IMR-90 (cell line): ENCODE measurements around the gene OXSR1. TPM values are rescaled to one million over a fixed set of nuclear protein-coding genes. Genes with fewer than 3 reads are reported as not detected.

ENCODE experiments used
- ATAC-seq: fragments of 200-7000 bp; cut with Tn5 transposase; 2 replicates; pipeline ENCODE4 v1.9.1; 2020; ENCODE audit warnings: low read depth, mild to moderate bottlenecking, moderate library complexity
- BruUV-seq: library from RNA; stranded (reverse); fragments of 400-500 nt; replicated peaks from 2 replicates; lab custom pipeline; 2021; lab: Mats Ljungman, UMichigan
- CTCF ChIA-PET: fragments of 300-600 bp; formaldehyde crosslinking; extraction: SDS; loops from one replicate; lab custom pipeline; 2021; ENCODE audit warnings: antibody characterized with exemption; lab: Yijun Ruan, JAX
- POLR2A ChIA-PET: fragments of 300-600 bp; sonication (Branson Sonifier 250); formaldehyde crosslinking; loops from one replicate; lab custom pipeline; 2022; ENCODE audit warnings: antibody characterized with exemption; ENCODE audit not compliant: unreplicated experiment; lab: Charles Lee
- DNase-seq: peaks from one replicate; pipeline ENCODE4 v3.0.0; 2013
- H2AFZ ChIP-seq: replicated peaks from 2 replicates; pipeline ENCODE3; 2013; ENCODE audit warnings: low read length, mild to moderate bottlenecking; ENCODE audit not compliant: poor library complexity
- H2AK5ac ChIP-seq: 2 replicates; pipeline ENCODE4 v1.6.1; 2013; ENCODE audit warnings: low read depth, low read length, inconsistent platforms
- H2AK9ac ChIP-seq: replicated peaks from 2 replicates; pipeline ENCODE3; 2013; ENCODE audit warnings: mild to moderate bottlenecking, low read depth, low read length, moderate library complexity; ENCODE audit not compliant: poor library complexity
- H2BK120ac ChIP-seq: 2 replicates; pipeline ENCODE4 v1.6.1; 2013; ENCODE audit warnings: low read depth, low read length, inconsistent platforms
- H2BK15ac ChIP-seq: 3 replicates; pipeline ENCODE4 v1.6.1; 2013; ENCODE audit warnings: low read depth, low read length, inconsistent platforms
- H2BK20ac ChIP-seq: 2 replicates; pipeline ENCODE4 v1.6.1; 2013; ENCODE audit warnings: low read depth, mild to moderate bottlenecking, inconsistent platforms, low read length, moderate library complexity
- H2BK5ac ChIP-seq: 2 replicates; pipeline ENCODE4 v1.6.1; 2013; ENCODE audit warnings: mild to moderate bottlenecking, low read depth, low read length, inconsistent platforms; ENCODE audit not compliant: poor library complexity, severe bottlenecking
- H3K14ac ChIP-seq: replicated peaks from 2 replicates; pipeline ENCODE4 v1.6.1; 2013; ENCODE audit warnings: low read depth, low read length, inconsistent platforms
- H3K18ac ChIP-seq: 2 replicates; pipeline ENCODE4 v1.6.1; 2013; ENCODE audit warnings: low read depth, low read length, control low read depth
- H3K23ac ChIP-seq: 2 replicates; pipeline ENCODE4 v1.6.1; 2013; ENCODE audit warnings: low read depth, low read length, inconsistent platforms
- H3K27ac ChIP-seq: 2 replicates; pipeline ENCODE4 v1.5.1; 2013; ENCODE audit warnings: mild to moderate bottlenecking, control low read depth, low read length; ENCODE audit not compliant: insufficient read depth
- H3K27me3 ChIP-seq: 2 replicates; pipeline ENCODE4 v1.6.1; 2013; ENCODE audit warnings: low read length; ENCODE audit not compliant: control insufficient read depth, insufficient read depth
- H3K36me3 ChIP-seq: 2 replicates; pipeline ENCODE4 v1.6.1; 2013; ENCODE audit warnings: low read length, mixed read lengths; ENCODE audit not compliant: control insufficient read depth, insufficient read depth
- H3K4ac ChIP-seq: 2 replicates; pipeline ENCODE4 v1.6.1; 2013; ENCODE audit warnings: low read depth, low read length, inconsistent platforms
- H3K4me1 ChIP-seq: 2 replicates; pipeline ENCODE4 v1.6.1; 2013; ENCODE audit warnings: low read length, mixed read lengths; ENCODE audit not compliant: control insufficient read depth, insufficient read depth
- H3K4me2 ChIP-seq: 2 replicates; pipeline ENCODE4 v1.6.1; 2013; ENCODE audit warnings: low read depth, mild to moderate bottlenecking, control low read depth, low read length, moderate library complexity
- H3K4me3 ChIP-seq: 2 replicates; pipeline ENCODE4 v1.5.1; 2013; ENCODE audit warnings: low read depth, mild to moderate bottlenecking, control low read depth, low read length, moderate library complexity; ENCODE audit not compliant: insufficient read depth
- H3K56ac ChIP-seq: 2 replicates; pipeline ENCODE4 v1.6.1; 2013; ENCODE audit warnings: low read length, inconsistent platforms; ENCODE audit not compliant: insufficient read depth; ENCODE audit errors: extremely low read depth
- H3K79me1 ChIP-seq, 2 experiments: 2 replicates each; pipeline ENCODE4 v1.6.1; 2013; ENCODE audit warnings: low read length in 2 of 2, inconsistent platforms in 1 of 2, low read depth in 1 of 2
- H3K9ac ChIP-seq: 2 replicates; pipeline ENCODE4 v1.6.1; 2013; ENCODE audit warnings: low read depth, low read length, control low read depth
- H3K9me1 ChIP-seq: 2 replicates; pipeline ENCODE4 v1.6.1; 2013; ENCODE audit warnings: low read length, inconsistent platforms; ENCODE audit not compliant: insufficient read depth
- H3K9me3 ChIP-seq: 2 replicates; pipeline ENCODE4 v1.6.1; 2013; ENCODE audit warnings: low read length; ENCODE audit not compliant: control insufficient read depth, insufficient read depth
- H4K20me1 ChIP-seq: 2 replicates; pipeline ENCODE4 v1.6.1; 2013; ENCODE audit warnings: low read length, inconsistent platforms; ENCODE audit not compliant: insufficient read depth
- H4K5ac ChIP-seq: 2 replicates; pipeline ENCODE4 v1.6.1; 2013; ENCODE audit warnings: mild to moderate bottlenecking, low read depth, low read length, control low read depth
- H4K8ac ChIP-seq, 2 experiments: 2 replicates each; pipeline ENCODE4 v1.6.1; 2013; ENCODE audit warnings: low read depth in 2 of 2, low read length in 2 of 2, control low read depth in 1 of 2, inconsistent platforms in 1 of 2
- H4K91ac ChIP-seq: 2 replicates; pipeline ENCODE4 v1.6.1; 2013; ENCODE audit warnings: low read depth, low read length, inconsistent platforms; ENCODE audit not compliant: insufficient read depth
- BHLHE40 ChIP-seq: fragments of 150-350 bp; IDR thresholded peaks from 2 replicates; pipeline ENCODE4 v1.6.1; 2016; ENCODE audit warnings: mild to moderate bottlenecking, low read depth, low read length
- MAFK ChIP-seq: IDR thresholded peaks from 2 replicates; pipeline ENCODE4 v1.6.1; 2012; ENCODE audit warnings: low read depth, low read length, improper control_type of control experiment
- MAZ ChIP-seq: IDR thresholded peaks from 2 replicates; pipeline ENCODE4 v1.6.1; 2012; ENCODE audit warnings: low read depth, mild to moderate bottlenecking, low read length, improper control_type of control experiment, moderate library complexity, borderline replicate concordance
- MXI1 ChIP-seq: IDR thresholded peaks from 2 replicates; pipeline ENCODE4 v1.6.1; 2012; ENCODE audit warnings: low read depth, mild to moderate bottlenecking, low read length, moderate library complexity, borderline replicate concordance
- NFE2L2 ChIP-seq: fragments of 150-350 bp; IDR thresholded peaks from 2 replicates; pipeline ENCODE4 v1.6.1; 2016; ENCODE audit warnings: low read depth, mild to moderate bottlenecking, low read length
- POLR2A ChIP-seq: IDR thresholded peaks from 2 replicates; pipeline ENCODE4 v1.6.1; 2012; ENCODE audit warnings: mild to moderate bottlenecking, low read depth, low read length
- RCOR1 ChIP-seq: IDR thresholded peaks from 2 replicates; pipeline ENCODE4 v1.6.1; 2012; ENCODE audit warnings: mild to moderate bottlenecking, low read length, improper control_type of control experiment; ENCODE audit not compliant: insufficient replicate concordance
- RFX5 ChIP-seq: IDR thresholded peaks from 2 replicates; pipeline ENCODE4 v1.8.0; 2012; ENCODE audit warnings: low read depth, mild to moderate bottlenecking, low read length, moderate library complexity
- SMC3 ChIP-seq: fragments of 150-350 bp; IDR thresholded peaks from 2 replicates; pipeline ENCODE4 v1.6.1; 2016; ENCODE audit warnings: low read depth, mild to moderate bottlenecking, antibody characterized with exemption, low read length, moderate library complexity
- WGBS, 2 experiments: methylation state at CpG; one replicate each; pipeline versions ENCODE4 v1.1.5 to v1.1.7; 2013; ENCODE audit warnings: missing lambda C conversion rate in 2 of 2; ENCODE audit not compliant: insufficient read length in 1 of 2; ENCODE audit errors: extremely low coverage in 2 of 2; 5-methylcytosine and 5-hydroxymethylcytosine counted together
- dilution Hi-C: fragments of 300-500 bp; cut with HindIII; formaldehyde crosslinking; loops from one replicate; pipeline ENCODE4 v1.14.3; 2018; ENCODE audit warnings: low sequenced_read_pairs; ENCODE audit not compliant: unreplicated experiment
- in situ Hi-C: fragments of 300-500 bp; cut with MboI; formaldehyde crosslinking; loops from 3 replicates; pipeline ENCODE4 v1.14.3; 2019; ENCODE audit warnings: low sequenced_read_pairs, inconsistent platforms, mixed read lengths
- intact Hi-C: fragments of 100-400 bp; cut with micrococcal nuclease; formaldehyde crosslinking; loops from 2 replicates; pipeline ENCODE4 v1.10.0; 2022
- polyA plus RNA-seq, 3 experiments: library from polyadenylated mRNA; depleted of rRNA; stranded (reverse); fragments of >200 nt; gene quantifications; 2 replicates each; pipeline ENCODE4 v1.2.3, GENCODE V29; 2012; ENCODE audit warnings: low replicate concordance in 1 of 3
- total RNA-seq: library from RNA; depleted of rRNA; stranded (reverse); fragments of >200 nt; gene quantifications from 2 replicates; pipeline ENCODE4 v1.2.3, GENCODE V29; 2012

Gene OXSR1
- total and polyA plus RNA-seq, 2 of the 4 experiments (the other 2 are of a cell fraction), result 32.9 to 37.6 TPM

DNA sequence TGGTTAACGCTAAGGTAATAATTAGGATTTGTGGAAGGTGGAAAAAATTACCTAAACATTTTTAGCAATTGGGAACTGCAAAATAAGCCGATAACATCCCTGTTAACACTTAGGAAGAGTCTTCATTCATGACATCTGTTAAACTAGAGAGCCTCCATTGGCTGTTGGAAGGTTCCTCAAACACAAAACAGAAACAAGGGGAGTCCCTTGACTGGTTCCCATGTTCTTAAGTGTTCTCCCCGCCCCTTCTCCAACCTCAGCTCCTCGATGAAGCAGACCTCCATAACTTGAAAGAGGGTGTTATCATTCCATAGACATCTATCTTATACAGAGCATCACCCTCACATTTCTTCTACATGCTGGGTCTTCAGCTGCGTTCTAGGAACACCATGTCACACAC is 102.8 kb downstream of the OXSR1 start:
- Histone ChIP-seq H2BK120ac (no peak overlapping the region), H3K4me3 (no peak overlapping the region), H3K27me3 (no peaks in the 10 kb centered on the region), H4K8ac (no peak overlapping the region), H2BK15ac (no peak overlapping the region), H3K9me1 (peaks cover 16% of the 10 kb centered on the region), H3K4me2 (no peak overlapping the region), H3K4me1 (no peaks in the 10 kb centered on the region; the same call in 1 of the 2 replicates), H3K27ac (no peak overlapping the region), H3K23ac (no peak overlapping the region), H3K9me3 (no peaks in the 10 kb centered on the region), H2AFZ (no peak overlapping the region), H2AK5ac (no peak overlapping the region), H4K5ac (no peak overlapping the region), H2AK9ac (no peak overlapping the region), H4K91ac (no peak overlapping the region), H2BK20ac (no peak overlapping the region), H3K18ac (no peak overlapping the region), H3K56ac (no peak overlapping the region), H4K20me1 (no peaks in the 10 kb centered on the region), H3K79me1 (0 out of 4 replicates have a peak, but pooled peaks cover 0 to 5% of the 10 kb centered on the region in 2 experiments), H3K36me3 (peaks cover 1% of the 10 kb centered on the region; the same call in 1 of the 2 replicates), H3K4ac (no peak overlapping the region), H3K14ac (no peak overlapping the region), H3K9ac (no peak overlapping the region), H2BK5ac (no peak overlapping the region)
- in situ Hi-C loops, result no loop called here
- intact Hi-C loops, result no loop called here
- dilution Hi-C loops, result no loop called here
- ATAC-seq, result no peak
- no CpG with 5 or more reads among the region's 5 CpGs for WGBS, 2 experiments
- ChIA-PET POLR2A (interaction anchor here (0.6 kb wide), 1 partner anchor 60 kb away, joined by 3 read pairs; no protein-coding TSS in a partner anchor), CTCF (no interaction called here)
- DNase-seq, result no peak
- BruUV-seq, result no TSS peak
- no peak for TF ChIP-seq POLR2A
- TF ChIP-seq RFX5, result no peak
- no peak for TF ChIP-seq NFE2L2
- no peak for TF ChIP-seq MAFK
- TF ChIP-seq SMC3, result no peak
- TF ChIP-seq RCOR1, result no peak
- no peak for TF ChIP-seq MXI1
- no peak for TF ChIP-seq BHLHE40
- no peak for TF ChIP-seq MAZ
